HG03025 (cell line): ENCODE data around the gene RAD54L.
"Not testable (repeated sequence)": the region's sequence is repeated elsewhere in the genome, so short reads cannot be mapped to it uniquely, and the experiment has no call there.

Experiments used
- ATAC-seq: cut with Tn5 transposase; IDR thresholded peaks from one replicate; pipeline ENCODE4 v1.9.1; 2021; ENCODE audit warnings: mild to moderate bottlenecking, moderate library complexity; ENCODE audit not compliant: unreplicated experiment, low FRiP score

RAD54L gene

GRCh38 chr1:46247436-46248121 is at the start of gene RAD54L:
RAD54L (plus strand) TSS chr1:46247763; CDS start chr1:46248406, 643 bp downstream.
- ATAC-seq = peak; percentile 82

- ATAC-seq = peak; percentile 64
Measured at GRCh38 chr1:46197964-46198811, 49.4 kb upstream of the RAD54L start, which contains the start of gene POMGNT1. POMGNT1 (minus strand) TSS chr1:46198434; CDS start chr1:46197821, 613 bp downstream.

GRCh38 chr1:46199233-46199749 is 48.3 kb upstream of the RAD54L start:
- ATAC-seq = no peak

DNA sequence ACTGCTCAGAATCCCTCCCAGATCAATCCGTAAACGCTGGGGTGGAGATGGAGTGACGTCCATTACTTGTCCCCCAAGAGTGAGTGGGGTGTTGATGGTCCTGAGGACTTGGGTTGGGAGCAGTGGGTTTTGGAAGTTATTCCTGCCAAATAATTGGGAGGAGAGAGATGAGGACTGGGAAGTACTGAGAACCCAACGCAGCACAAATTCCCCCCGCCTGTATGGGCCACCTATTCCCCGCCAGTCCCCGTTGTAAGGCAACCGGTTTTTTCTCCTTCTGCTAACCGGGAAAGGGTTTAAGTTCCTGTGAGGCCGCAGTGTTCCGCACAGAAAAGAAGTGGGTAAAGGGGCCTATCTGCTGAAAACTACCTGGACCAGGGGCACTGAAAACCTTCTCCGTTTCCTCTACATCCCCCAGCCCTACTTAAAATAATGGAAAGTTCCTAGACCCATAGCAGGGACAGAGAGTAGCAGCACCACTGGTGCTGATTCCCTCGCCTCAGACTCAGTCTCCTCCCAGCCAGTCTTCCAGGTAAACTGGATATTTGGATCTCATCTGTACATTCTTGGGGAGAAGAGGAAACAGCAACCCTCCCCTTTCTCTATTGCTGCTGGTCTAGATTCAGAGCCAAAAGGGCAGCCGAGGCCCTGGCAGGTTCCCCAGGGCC is 43.7 kb upstream of the RAD54L start:
- ATAC-seq = no peak

GRCh38 chr1:46204406-46204742 is 43.2 kb upstream of the RAD54L start:
- no peak for ATAC-seq

DNA sequence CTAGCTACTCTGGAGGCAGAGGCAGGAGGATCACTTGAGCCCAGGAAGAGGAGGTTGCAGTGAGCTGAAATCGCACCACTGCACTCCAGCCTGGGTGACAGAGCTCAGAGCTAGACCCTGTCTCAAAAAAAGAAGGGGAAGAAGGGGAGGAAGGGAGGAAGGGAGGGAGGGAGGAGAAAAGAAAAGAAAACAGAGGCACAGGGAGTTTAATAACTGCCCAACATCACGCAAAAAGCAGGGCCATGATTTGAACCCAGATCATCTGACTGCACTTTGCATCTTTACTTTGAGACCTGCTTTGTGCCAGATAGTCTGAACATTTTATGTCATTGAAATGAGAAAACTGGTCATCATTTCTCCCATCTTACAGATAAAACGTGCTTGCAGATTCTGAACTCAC is 42.4 kb upstream of the RAD54L start:
- no peak for ATAC-seq

- no peak for ATAC-seq
Measured at GRCh38 chr1:46205791-46206190, 41.8 kb upstream of the RAD54L start.

GRCh38 chr1:46206399-46206798 is 41.2 kb upstream of the RAD54L start:
- ATAC-seq = no peak

- ATAC-seq = no peak
Measured at GRCh38 chr1:46210561-46210960, 37.0 kb upstream of the RAD54L start.

DNA sequence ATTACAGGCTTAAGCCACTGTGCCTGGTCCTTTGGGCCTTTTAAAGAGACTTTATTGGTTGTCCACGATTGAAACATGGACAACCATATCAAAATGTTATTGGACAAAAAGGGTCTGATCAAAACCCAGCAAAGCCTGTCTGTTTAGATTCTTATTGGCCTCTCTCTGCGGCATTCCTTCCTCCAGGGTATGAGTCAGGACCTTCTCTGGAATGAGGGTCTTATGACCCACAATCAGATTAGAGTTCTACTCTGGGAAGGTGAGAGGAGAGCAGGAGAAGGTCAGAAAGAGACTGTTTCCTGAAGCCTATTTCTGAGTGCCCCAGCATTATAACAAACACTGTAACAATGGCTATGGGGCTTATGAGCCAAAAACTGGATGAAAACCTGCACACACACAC is 36.5 kb upstream of the RAD54L start:
- no peak for ATAC-seq

- ATAC-seq = no peak
Measured at GRCh38 chr1:46215504-46215903, 32.1 kb upstream of the RAD54L start.

- no peak for ATAC-seq
Measured at GRCh38 chr1:46218443-46218842, 29.1 kb upstream of the RAD54L start.

DNA sequence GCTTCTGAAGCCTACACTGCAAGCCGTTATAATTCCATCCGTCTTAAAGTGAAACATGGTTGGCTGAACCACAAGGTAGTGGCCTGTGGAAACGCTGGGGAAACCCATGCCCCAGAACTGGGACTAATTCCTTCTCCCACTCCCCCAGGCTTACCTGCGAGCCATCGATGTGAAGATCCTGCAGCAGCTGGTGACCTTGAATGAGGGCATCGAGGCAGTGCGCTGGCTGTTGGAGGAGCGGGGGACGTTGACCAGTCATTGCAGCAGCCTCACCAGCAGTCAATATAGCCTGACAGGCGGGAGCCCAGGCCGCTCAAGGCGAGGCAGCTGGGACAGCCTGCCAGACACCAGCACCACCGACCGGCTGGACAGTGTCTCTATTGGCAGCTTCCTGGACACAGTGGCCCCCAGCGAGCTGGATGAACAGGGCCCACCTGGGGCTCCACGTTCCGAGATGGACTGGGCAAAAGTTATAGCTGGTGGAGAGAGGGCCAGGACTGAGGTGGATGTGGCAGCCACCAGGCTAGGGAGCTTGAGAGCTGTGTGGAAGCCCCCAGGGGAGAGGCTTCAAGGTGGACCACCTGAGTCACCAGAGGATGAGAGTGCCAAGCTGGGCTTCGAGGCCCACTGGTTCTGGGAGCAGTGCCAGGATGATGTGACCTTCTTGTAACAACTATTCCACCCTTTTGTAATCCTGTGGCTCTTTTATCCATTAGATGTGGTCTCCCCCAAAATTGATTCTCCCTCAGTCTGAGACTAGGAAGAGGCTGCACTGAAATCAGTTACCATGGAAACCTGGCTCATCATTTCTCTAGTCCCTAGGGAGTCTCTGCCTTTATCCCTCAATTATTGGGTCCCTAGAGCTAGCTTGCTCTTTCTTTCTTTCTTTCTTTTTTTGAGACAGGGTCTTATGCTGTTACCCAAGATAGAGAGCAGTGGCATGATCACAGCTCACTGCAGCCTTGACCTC is 27.7 kb upstream of the RAD54L start:
- no peak for ATAC-seq

DNA sequence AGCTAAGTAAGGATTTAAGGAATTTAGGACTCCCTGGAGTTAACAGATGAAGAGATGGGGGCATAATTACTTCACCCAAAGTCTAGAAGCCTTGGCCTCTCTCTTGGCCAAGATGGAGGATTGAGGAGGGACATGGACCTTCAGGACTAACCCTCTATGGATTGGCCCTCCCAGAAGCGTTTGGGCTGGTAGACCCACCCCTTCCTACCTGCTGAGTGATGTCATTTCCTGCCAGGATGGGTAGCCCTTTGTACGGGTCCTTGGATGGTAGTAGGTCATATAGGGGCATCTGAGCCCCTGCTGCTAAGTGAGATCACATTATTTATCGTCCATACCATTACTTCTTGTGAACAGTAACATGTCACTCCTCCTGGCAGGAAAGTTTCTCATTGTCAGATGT is 26.8 kb upstream of the RAD54L start:
- no peak for ATAC-seq

DNA sequence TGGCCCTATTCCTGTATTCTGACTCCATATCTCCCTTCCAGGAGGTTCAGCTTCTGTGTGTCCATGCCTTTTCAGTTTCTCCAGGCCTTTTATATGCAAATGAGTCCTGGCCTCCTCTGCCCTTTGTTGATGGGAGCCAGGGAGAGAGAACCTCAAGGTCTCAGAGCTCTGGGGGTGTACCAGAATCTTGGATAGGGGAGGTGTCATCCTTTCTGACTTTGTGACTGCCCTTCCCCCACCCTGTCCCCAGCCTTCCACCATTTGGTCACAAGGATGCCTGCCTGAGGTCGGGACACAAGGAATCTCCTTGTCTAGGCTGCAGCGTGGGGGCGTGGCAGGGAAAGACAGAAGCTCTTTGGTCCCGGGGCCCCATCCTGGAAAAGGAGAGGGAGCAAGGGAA is 25.8 kb upstream of the RAD54L start:
- ATAC-seq = no peak

DNA sequence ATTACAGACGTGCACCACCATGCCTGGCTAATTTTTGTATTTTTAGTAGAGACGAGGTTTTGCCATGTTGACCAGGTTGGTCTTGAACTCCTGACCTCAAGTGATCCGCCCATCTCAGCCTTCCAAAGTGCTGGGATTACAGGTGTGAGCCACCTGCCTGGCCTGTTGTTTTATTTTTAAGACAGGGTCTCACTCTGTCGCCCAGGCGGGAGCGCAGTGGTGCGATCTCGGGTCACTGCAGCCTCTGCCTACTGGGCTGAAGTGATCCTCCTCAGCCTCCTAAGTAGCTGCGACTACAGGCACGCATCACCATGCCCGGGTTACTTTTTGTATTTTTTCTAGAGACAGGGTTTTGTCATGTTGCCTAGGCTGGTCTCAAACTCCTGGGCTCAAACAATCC is 24.5 kb upstream of the RAD54L start:
- ATAC-seq = not testable (repeated sequence)

- ATAC-seq = no peak
Measured at GRCh38 chr1:46223472-46223943, 24.1 kb upstream of the RAD54L start.

- ATAC-seq = no peak
Measured at GRCh38 chr1:46224966-46225365, 22.6 kb upstream of the RAD54L start.

GRCh38 chr1:46231231-46231630 is 16.3 kb upstream of the RAD54L start:
- not testable (repeated sequence) for ATAC-seq

DNA sequence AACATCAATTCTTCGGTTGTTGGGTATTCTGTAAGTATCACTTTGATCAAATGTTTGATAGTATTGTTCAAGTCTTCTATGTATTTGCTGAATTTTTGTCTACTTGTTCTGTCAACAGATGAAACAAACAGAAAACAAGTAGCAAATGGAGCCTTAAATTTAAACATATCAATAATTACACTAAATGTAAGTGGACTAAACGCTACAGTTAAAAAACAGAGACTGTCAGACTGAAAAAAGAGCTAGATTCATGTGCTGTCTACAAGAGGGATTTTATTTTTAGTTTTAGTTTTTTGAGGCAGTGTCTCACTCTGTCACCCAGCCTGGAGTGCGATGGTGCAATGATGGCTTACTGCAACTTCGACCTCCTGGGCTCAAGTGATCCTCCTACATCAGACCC is 10.7 kb upstream of the RAD54L start:
- ATAC-seq = no peak
